GM21528 (cell line): ENCODE results near the gene C1orf198.

ENCODE experiments used
- ATAC-seq: cut with Tn5 transposase; IDR thresholded peaks from one replicate; pipeline ENCODE4 v1.9.1; 2021; ENCODE audit warnings: mild to moderate bottlenecking, moderate library complexity; ENCODE audit not compliant: unreplicated experiment, low FRiP score

C1orf198 gene

GRCh38 chr1:230894032-230894431 lies 25.7 kb upstream of the C1orf198 start:
- ATAC-seq = no peak

DNA sequence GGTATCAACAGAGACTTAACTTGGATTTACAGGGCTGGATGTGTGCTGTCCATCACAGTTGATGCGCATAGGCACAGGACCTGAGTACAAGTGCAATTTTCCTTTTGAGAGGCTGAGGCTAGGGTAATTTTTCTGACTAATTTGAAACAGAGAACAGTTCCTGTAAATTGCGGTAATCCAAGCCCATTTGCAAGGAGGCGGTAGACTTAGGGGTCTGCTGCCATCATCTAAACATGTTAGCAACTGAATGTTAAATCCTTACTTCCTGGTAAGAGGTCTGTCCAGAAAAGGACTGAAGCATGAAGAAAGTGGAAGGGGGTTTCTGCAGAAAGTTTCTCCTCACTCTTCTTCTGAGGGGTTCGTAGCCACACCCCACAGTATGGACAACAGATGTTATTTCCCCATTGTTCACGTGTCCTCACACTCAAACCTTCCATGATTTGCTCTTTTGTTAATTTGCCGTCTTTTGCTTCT lies 23.7 kb upstream of the C1orf198 start:
- no peak for ATAC-seq

- ATAC-seq = no peak
These were observed 23.1 kb upstream of the C1orf198 start for GRCh38 chr1:230891413-230891812.

DNA sequence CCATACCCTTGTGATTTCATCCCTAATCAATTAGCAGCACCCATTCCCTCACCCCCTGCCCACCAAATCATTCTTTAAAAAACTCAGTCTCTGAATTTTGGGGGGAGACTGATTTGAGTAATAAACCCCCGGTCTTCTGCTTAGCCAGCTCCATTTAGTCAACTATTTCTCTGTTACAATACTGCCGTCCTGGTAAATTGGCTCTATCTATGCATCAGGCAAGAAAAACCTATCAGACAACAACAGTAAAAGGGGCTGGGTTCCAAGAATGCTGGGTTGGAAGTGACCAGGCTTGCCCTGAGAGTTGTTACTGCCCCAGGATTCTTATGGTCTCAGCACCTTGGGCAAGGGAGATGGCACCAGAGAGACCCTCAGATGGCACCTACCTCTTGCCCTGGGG lies 16.3 kb upstream of the C1orf198 start:
- no peak for ATAC-seq

- no peak for ATAC-seq
These were observed 15.6 kb upstream of the C1orf198 start for GRCh38 chr1:230883967-230884366.

GRCh38 chr1:230879778-230880177 lies 11.5 kb upstream of the C1orf198 start:
- ATAC-seq = no peak

GRCh38 chr1:230878591-230878990 lies 10.3 kb upstream of the C1orf198 start:
- no peak for ATAC-seq

- no peak for ATAC-seq
These were observed 9.7 kb upstream of the C1orf198 start for GRCh38 chr1:230877924-230878590.

DNA sequence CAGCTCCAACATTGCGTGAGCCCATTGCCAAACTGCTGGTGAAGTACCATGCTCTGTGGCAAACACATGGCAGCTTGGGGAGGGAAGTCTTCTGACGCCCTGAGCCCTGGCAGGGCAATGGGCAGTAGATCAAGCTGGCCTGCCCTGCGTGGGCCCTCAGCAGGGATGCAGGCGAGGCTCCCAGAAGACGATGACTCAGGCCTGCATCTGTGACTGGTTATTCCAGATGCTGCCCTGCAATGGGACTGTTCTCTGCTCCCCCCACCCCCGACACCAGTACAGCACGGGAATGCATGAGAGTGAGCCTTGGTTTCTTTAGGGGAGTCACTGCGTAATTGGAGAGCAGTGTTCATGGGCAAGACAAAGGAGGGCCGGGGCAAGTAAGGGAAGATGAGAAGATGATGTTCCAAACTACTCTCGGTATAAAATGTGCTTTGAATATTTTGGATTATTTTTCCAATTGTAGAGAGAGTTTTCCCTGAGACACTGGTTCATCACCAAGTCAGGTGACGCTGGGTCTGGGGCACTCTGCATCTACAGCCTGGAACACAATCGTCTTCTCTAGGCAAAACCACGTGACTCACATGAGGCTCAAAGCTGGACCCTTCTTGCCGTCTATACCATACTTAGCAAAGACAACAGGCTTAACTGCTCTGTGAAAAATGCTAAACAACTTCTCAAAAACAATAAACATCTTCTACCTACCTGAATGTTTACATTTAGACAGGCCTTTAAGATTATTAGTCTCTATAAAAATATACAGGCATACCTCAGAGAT lies 9.0 kb upstream of the C1orf198 start:
- ATAC-seq = no peak

- no peak for ATAC-seq
These were observed 8.3 kb upstream of the C1orf198 start for GRCh38 chr1:230876660-230877059.

DNA sequence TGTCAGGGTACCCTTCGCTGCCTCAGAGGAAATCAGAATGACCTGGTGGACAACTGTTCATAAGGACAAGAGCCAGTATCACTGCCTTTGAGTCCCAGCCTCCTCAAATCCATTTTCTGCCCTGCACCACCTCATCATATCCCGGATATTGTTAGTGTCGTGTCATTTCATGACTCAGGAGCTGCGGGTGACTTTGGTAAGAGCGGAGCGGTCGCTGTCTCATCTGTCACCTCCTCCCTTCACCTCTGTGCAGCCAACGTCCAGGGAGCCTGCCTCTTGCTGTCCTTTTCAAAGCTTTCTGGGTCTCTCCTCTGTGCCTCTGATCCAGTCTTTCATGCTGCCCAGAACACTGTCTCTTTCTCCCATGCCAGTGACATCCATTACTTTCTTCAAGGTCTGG lies 7.0 kb upstream of the C1orf198 start:
- ATAC-seq = no peak

- ATAC-seq = no peak
These were observed 2.6 kb upstream of the C1orf198 start for GRCh38 chr1:230870916-230871315.

GRCh38 chr1:230869500-230869899 lies 1.2 kb upstream of the C1orf198 start:
- no peak for ATAC-seq

DNA sequence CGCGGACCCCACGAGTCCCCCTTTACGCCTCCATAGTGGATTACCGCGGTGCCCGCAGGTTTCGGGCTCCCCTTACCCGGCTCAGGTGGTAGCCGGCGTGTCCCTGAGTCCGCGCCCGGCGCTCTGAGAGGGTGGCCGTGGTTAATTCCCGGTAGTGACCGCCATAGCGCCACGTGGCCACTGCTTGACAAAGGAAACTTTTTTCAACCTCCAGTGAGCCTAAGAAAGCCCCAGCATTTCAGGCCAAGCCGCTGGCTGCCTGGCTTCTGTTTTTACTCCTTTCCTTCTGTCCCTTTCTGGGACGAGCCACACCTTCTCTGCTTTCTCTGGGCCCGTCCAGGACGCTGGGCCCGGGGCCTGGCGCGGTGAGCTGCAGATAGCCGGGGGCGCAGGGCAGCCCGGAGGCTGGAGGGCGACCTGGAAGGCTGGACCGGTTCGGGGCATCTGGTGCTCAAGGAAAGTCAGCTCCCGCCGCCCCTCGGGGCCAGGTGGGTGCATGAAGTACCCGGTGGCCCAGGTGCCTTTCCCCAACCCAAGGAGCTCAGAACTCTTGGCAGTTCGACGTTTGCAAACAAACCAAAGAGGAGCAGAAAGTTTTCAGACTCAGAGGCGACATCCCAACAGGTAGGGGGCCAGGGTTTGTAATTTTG lies 540 bp upstream of the C1orf198 start:
- peak; percentile 48 for ATAC-seq

DNA sequence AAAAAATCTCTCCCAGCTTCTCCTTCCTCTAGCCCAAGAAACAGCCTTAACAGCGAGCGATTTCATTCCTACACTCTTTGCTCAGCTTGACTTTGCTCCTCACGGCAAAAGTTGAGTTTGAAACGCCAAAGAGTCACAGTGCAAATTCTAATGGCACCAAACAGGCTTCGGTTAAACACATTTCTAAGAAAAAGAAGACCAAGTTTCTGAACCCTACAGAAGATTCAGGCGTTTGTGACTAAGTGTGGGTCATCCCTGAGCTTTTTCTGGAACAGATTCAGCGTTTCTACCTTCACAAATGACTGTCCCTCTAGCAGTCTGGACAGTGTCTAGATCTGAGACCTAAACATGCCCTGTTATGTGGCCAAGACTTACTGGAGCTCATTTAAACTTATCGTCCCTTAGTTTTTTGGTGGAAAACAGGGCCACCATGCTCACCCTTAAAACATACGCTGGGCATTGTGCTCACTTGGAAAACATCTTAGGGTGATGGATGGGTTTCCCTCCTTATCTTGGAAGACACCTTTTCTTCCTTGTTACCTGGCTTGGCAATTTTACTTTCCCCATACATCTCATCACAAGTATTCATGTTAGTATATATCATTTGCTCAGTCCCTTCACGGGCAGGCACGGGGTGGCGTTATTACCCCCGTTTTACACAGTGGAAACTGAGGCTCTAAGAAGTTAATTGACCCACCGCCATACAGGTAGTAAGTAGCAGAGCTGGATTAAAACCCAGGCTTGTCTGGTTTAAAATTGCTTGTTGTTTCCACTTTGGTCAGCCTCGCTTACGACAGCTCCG lies 1.0 kb downstream of the C1orf198 start:
- no peak for ATAC-seq

- no peak for ATAC-seq
These were observed 1.9 kb downstream of the C1orf198 start for GRCh38 chr1:230866171-230867070.

- ATAC-seq = no peak
These were observed 3.1 kb downstream of the C1orf198 start for GRCh38 chr1:230865062-230865817.

GRCh38 chr1:230864441-230864840 lies 3.9 kb downstream of the C1orf198 start:
- ATAC-seq = no peak

DNA sequence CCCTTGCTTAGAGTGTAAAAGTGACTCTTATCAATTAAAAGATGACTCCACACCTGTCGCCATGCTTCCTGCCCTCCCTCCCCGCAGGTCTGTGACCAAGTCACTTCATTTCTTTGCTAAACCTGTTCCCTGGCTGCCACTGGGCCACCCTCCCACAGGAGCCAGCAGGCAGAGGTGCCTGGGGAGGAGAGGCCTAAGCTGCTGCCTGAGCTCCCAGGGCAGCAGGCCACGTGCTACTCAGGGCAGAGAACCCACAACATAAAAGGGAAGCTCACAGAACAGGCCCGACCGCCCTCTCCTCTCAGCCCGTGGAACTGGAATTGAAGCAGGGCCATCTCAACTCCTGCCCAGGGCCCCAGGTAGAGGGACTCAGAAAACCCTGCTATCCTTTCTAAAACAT lies 4.9 kb downstream of the C1orf198 start:
- no peak for ATAC-seq
